Endothelial cell of umbilical vein (primary cell): ENCODE measurements around the gene C10orf71.

Source experiments
- CTCF ChIP-seq, 2 donors: IDR thresholded peaks; 1 replicate in 1 of 2; 2 replicates in 1 of 2; pipeline ENCODE4 v1.5.1; 2011; ENCODE audit warnings: low read length in 2 of 2, mild to moderate bottlenecking in 2 of 2, moderate library complexity in 2 of 2, control low read depth in 1 of 2, inconsistent platforms in 1 of 2, low read depth in 1 of 2; ENCODE audit not compliant: insufficient read depth in 1 of 2; ENCODE audit errors: extremely low read depth in 1 of 2
- GATA2 ChIP-seq: IDR thresholded peaks from 2 replicates; pipeline ENCODE4 v1.7.0; 2011; ENCODE audit warnings: low read depth, mild to moderate bottlenecking, moderate library complexity, mixed read lengths, low read length; ENCODE audit not compliant: insufficient read length, insufficient read depth
- MAX ChIP-seq: IDR thresholded peaks from 2 replicates; pipeline ENCODE4 v1.6.1; 2011; ENCODE audit not compliant: insufficient read depth, insufficient read length
- POLR2A ChIP-seq: IDR thresholded peaks from 2 replicates; pipeline ENCODE4 v1.6.1; 2012; ENCODE audit warnings: low read depth, mild to moderate bottlenecking, control low read depth, low read length
- POLR2AphosphoS5 ChIP-seq: IDR thresholded peaks from 2 replicates; pipeline ENCODE4 v1.6.1; 2012; ENCODE audit warnings: low read depth, mild to moderate bottlenecking, control low read depth, low read length, moderate library complexity; ENCODE audit not compliant: insufficient read depth

DNA sequence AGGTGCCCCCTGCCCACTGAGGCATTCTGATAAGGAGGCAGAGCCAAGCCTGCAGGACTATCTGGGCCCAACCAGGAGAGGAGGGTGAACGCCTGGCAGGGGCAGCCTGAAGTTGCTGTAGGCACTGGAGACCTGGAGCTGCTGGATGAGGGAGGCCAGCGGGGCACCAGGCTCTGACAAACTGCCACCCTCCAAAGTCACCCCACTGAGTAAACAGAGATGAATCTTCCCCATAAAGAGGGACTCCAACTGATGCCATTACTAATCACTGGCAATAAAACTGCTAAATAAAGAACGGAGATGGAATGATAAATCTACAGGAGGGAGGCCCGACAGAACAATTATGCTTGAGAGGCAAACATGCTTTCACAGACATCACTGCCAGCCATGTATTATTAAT is 52.7 kb downstream of the C10orf71 start:
- no peak for TF ChIP-seq POLR2AphosphoS5
- TF ChIP-seq MAX: no peak
- TF ChIP-seq CTCF (IDR thresholded peaks at IDR 0.05; ENCODE audit: extremely low read depth in 1 of 2, insufficient read depth in 1 of 2, low read depth in 1 of 2, low read length in 2 of 2): no peak
- no peak for TF ChIP-seq POLR2A
- TF ChIP-seq GATA2: no peak
